ENCODE results near the gene PLEK.

The PLEK gene

GRCh38 chr2:68428746-68429145, 63.7 kb downstream of the PLEK start:
- Histone ChIP-seq H3K4me1 (ENCODE audit: insufficient read depth, poor library complexity, severe bottlenecking) (peaks cover 23% of the 10 kb centered on the region), H3K36me3 (ENCODE audit: low read depth) (no peaks in the 10 kb centered on the region), H3K4me3 (ENCODE audit: severe bottlenecking) (no peak overlapping the region), H3K9me3 (ENCODE audit: severe bottlenecking) (no peaks in the 10 kb centered on the region), H3K27ac (ENCODE audit: poor library complexity, severe bottlenecking) (no peak overlapping the region), H3K27me3 (ENCODE audit: insufficient read depth, poor library complexity, severe bottlenecking) (no peaks in the 10 kb centered on the region)
- no peak for TF ChIP-seq CTCF (IDR thresholded peaks at IDR 0.05; ENCODE audit: poor library complexity, severe bottlenecking)
- DNase-seq (ENCODE audit: low spot score): no peak
- no peak for ATAC-seq (ENCODE audit: low read depth)

GRCh38 chr2:68429311-68429826, 64.3 kb downstream of the PLEK start:
- no peak overlapping the region for H3K27ac ChIP-seq (ENCODE audit: poor library complexity, severe bottlenecking)
- no peak for TF ChIP-seq CTCF (IDR thresholded peaks at IDR 0.05; ENCODE audit: poor library complexity, severe bottlenecking)
- ATAC-seq (ENCODE audit: low read depth) (peak; percentile 33; the same call in 1 of the 3 replicates), DNase-seq (ENCODE audit: low spot score) (no peak)
- no peaks in the 10 kb centered on the region for H3K36me3 ChIP-seq (ENCODE audit: low read depth)
- no peaks in the 10 kb centered on the region for H3K9me3 ChIP-seq (ENCODE audit: severe bottlenecking)
- no peaks in the 10 kb centered on the region for H3K27me3 ChIP-seq (ENCODE audit: insufficient read depth, poor library complexity, severe bottlenecking)
- H3K4me1 ChIP-seq (ENCODE audit: insufficient read depth, poor library complexity, severe bottlenecking): peaks cover 23% of the 10 kb centered on the region
- no peak overlapping the region for H3K4me3 ChIP-seq (ENCODE audit: severe bottlenecking)

- no peak for ATAC-seq (ENCODE audit: low read depth)
- Histone ChIP-seq H3K4me3 (ENCODE audit: severe bottlenecking) (no peak overlapping the region), H3K4me1 (ENCODE audit: insufficient read depth, poor library complexity, severe bottlenecking) (peaks cover 22% of the 10 kb centered on the region)
Observed at GRCh38 chr2:68431316-68431972, 66.4 kb downstream of the PLEK start.

GRCh38 chr2:68432696-68433658, 67.9 kb downstream of the PLEK start:
- Histone ChIP-seq H3K27me3 (ENCODE audit: insufficient read depth, poor library complexity, severe bottlenecking) (no peaks in the 10 kb centered on the region), H3K27ac (ENCODE audit: poor library complexity, severe bottlenecking) (no peak overlapping the region), H3K4me3 (ENCODE audit: severe bottlenecking) (no peak overlapping the region), H3K36me3 (ENCODE audit: low read depth) (no peaks in the 10 kb centered on the region), H3K9me3 (ENCODE audit: severe bottlenecking) (peaks cover 3% of the 10 kb centered on the region), H3K4me1 (ENCODE audit: insufficient read depth, poor library complexity, severe bottlenecking) (peaks cover 10% of the 10 kb centered on the region)
- TF ChIP-seq CTCF (IDR thresholded peaks at IDR 0.05; ENCODE audit: poor library complexity, severe bottlenecking): no peak
- ATAC-seq (ENCODE audit: low read depth) (peak; percentile 36; the same call in 1 of the 3 replicates), DNase-seq (ENCODE audit: low spot score) (peak; percentile 42)

More at GRCh38 chr2:68431316-68431972, 66.4 kb downstream of the PLEK start:
- Histone ChIP-seq H3K36me3 (ENCODE audit: low read depth) (no peaks in the 10 kb centered on the region), H3K27ac (ENCODE audit: poor library complexity, severe bottlenecking) (no peak overlapping the region), H3K9me3 (ENCODE audit: severe bottlenecking) (peaks cover 3% of the 10 kb centered on the region), H3K27me3 (ENCODE audit: insufficient read depth, poor library complexity, severe bottlenecking) (no peaks in the 10 kb centered on the region)
- DNase-seq (ENCODE audit: low spot score): no peak
- no peak for TF ChIP-seq CTCF (IDR thresholded peaks at IDR 0.05; ENCODE audit: poor library complexity, severe bottlenecking)

All from RWPE2 (cell line).